NK-92 (cell line): Measurements from ENCODE around the gene PIGM.

Experiments
- DNase-seq: peaks from one replicate; lab custom pipeline; 2025; ENCODE audit not compliant: unreplicated experiment; lab: John Stamatoyannopoulos, UW

Gene PIGM

GRCh38 chr1:160022330-160023310, 9.2 kb downstream of the PIGM start:
- DNase-seq = no peak

GRCh38 chr1:160021376-160022074, 10.3 kb downstream of the PIGM start:
- no peak for DNase-seq

DNA sequence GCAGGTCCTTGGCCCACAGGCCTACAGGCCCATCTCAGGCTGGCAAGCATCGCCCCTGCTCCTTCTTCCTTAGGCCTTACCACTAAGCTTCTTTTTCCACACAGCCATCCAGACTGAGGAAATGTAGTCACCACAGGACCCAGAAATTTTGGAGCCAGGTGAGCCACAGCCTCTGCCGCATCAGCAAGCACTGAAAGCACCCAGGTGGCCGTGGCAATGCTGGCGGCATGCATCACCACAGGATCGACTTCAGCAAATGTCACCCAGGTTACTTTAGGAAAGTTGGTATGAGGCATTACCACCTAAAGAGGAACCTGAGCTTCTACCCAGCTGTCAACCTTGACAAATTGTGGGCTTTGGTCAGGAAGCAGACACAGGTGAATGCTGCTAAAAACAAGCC, 11.6 kb downstream of the PIGM start:
- DNase-seq = no peak

- DNase-seq = no peak
Observed at GRCh38 chr1:160018900-160019299, 12.9 kb downstream of the PIGM start.

DNA sequence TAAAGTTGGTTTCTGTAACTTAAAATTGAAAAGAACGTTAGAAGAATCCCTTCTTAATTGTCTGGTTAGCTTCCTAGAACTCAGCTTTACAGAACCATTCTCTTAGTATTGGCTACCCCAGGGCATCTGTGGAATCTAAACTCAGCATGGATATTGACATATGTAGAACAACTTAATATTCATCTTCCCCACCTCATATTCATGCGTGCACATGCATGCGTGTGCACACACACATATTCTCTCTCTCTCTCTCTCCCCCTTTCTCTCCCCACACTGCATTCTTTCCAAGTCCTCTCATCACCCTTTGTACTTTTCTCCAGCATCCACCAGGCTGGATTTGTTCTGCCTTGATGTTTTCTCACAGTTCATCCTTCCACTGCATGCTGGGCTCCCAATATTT, 13.4 kb downstream of the PIGM start:
- no peak for DNase-seq

DNA sequence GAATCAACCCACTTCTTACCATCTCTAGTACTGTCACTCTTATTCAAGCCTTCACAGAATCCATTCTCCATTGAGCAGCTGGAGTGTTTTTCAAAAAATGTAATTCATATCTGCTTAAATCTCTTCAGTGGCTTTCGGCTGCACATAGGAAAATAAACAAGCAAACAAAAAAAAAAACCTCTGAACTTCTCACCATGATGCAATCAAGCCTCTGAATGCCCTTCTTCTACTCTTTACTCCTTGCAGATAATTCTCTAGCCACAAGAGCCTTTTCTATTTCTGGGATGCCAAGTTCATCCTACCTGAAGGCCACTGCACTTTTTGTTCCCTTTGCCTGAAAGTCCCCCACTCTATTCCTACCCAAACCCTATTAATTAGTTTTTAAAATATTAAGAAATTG, 14.2 kb downstream of the PIGM start:
- DNase-seq = no peak

DNA sequence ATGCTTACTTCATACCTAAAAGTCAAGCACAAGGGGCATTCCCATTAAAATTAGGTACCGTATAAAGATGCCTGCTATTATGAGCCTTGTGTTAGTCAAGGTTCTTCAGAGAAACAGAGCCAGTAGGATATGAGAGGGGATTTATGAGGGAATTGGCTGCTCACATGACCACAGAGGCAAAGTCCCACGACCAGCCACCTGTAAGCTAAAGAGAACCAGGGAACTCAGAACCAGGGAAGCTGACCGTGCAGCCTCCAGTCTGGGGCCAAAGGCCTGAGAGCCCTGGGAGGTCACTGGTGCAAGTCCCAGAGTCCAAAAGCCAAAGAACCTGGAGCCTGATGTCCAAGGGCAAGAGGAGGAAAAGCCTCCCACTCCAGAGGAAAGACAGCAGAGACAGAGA, 20.0 kb downstream of the PIGM start:
- no peak for DNase-seq

DNA sequence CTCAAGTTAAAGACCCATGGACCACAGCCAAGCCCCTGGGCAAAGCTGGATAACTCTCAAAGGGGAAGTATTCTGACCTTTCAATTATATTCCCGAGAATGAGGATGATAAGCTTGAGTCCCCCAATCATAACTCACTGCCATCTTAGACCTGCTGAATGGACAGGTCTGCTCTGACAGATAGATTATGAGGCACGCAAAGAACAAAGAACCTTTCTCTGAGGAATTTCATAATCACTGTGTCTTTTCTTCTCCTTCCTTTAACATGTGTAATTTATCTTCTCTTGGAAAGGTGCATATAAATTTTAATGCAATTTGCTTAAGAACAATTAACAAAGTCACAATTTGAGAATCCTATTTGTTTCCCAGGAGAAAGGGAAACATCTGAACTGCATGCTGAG, 22.0 kb downstream of the PIGM start:
- DNase-seq = no peak

GRCh38 chr1:160009081-160009480, 22.7 kb downstream of the PIGM start:
- no peak for DNase-seq

GRCh38 chr1:160007577-160008200, 24.1 kb downstream of the PIGM start:
- no peak for DNase-seq

GRCh38 chr1:160006312-160006940, 25.4 kb downstream of the PIGM start:
- DNase-seq = no peak

DNA sequence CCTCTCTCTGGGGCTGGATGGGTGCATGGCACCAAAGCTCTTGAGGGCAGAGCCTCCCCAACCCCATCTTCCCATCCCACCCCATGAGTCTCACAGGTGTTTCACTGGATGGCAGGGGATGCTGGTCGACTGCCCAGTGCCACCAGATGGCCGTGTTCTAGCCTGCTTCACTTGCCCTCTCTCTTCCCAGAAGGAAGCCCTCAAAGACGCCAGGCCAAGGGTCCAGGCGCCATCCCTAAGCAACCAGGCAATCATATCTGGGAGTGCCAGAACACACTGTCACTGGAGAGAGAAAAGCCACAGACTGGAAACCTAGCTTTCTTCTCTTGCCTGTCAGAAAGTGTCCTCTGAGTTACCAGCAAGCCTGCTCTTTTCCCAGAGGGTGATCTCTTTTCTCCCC, 26.7 kb downstream of the PIGM start:
- DNase-seq = no peak

GRCh38 chr1:160004425-160004824, 27.4 kb downstream of the PIGM start:
- no peak for DNase-seq

GRCh38 chr1:160004001-160004400, 27.8 kb downstream of the PIGM start:
- no peak for DNase-seq

- no peak for DNase-seq
Observed at GRCh38 chr1:160001440-160001839, 30.4 kb downstream of the PIGM start.

DNA sequence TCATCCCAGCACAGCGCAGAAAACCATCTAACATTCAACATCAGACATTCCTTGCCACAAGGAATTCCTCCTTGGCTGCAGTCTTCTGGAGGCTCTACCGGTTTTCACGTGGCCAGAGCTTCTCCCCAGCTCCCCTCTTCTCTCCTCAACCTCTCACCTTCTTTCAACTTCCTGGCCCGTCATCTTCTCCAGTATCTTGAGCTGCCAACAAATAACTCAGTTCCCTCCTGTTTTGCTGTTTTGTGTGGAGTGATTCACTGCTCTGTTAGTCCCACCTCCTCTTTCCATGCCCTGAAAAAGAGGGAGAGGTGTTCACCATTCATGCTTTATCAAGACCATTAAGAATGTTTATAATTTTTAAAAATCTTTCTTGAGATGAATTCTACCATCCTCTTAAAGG, 32.6 kb downstream of the PIGM start:
- DNase-seq = no peak

DNA sequence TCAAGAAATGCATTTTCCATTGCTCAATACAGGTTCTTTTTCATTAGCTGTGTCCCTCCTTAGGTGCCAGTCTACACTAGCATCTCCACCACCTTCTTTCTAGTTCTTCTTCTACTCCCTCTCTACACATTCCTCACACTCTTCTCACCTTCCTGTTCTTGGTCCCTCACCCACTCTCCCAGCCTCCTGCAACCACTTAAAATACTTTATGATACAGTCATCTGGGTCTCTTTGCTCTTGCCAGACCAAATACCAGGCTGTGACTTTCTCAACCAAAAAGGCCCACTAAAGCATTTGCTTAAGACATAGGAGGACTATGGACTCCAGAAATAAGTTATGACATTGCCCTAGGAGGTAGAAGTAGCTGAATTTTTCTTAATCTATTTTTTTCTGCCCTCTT, 35.1 kb downstream of the PIGM start:
- DNase-seq = no peak

DNA sequence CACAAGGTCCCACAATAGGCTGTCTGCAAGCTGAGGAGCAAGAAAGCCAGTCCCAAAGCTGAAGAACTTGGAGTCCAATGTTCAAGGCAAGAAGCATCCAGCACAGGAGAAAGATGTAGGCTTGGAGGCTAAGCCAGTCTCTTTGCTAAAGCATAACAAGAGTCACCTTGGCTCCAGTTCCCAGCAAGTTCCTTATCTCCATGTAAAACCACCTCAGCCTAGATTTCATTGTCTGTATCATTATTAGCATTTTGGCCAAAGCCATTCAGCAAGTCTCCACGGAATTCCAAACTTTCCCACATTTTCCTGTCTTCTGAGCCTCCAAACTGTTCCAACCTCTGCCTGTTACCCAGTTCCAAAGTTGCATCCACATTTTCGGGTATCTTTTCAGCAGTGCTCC, 36.9 kb downstream of the PIGM start:
- DNase-seq = no peak

DNA sequence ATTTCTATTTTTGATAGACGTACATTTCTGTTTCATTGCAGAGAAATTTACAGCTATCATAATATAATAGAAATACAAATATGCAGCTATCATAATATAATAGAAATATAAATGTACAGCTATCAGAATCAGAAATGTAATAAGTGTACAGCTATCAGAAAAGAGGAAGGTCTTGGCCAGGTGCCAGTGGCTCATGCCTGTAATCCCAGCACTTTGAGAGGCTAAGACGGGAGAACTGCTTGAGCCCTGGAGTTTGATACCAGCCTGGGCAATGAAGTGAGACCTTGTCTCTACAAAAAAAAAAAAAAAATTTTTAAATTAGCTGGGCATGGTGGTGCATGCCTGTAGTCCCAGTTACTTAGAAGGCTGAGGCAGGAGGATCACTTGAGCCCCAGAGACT, 37.9 kb downstream of the PIGM start:
- DNase-seq = no peak

- DNase-seq = no peak
Observed at GRCh38 chr1:159992161-159992560, 39.6 kb downstream of the PIGM start.

DNA sequence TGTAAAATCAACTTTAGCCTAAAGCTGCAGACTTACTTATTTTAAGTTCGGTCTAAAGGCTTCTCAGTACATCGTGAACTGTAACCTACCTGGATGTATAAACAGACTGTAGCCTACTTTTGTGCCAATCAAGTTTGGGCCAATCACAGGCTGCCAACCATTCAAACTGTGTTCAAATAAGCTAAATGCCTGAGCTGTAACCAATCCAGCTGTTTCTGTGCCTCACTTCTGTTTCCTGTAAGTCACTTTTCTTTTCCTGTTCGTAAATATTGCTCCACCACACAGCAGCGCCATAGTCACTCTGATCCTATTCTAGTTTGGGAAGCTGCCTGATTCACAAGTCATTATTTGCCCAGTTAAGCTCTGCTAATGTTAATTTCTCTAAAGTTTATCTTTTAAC, 40.3 kb downstream of the PIGM start:
- no peak for DNase-seq
